OCI-LY7 (cell line): ENCODE measurements around the gene KLHL22.

ENCODE experiments used
- CTCF ChIP-seq: fragments of 200-600 bp; sonication (generic); conservative IDR thresholded peaks from 2 replicates; pipeline ENCODE4 v1.5.1; 2014; ENCODE audit warnings: mild to moderate bottlenecking, antibody characterized with exemption, low read length, moderate library complexity, mixed read lengths
- EZH2phosphoT487 ChIP-seq: fragments of 200-600 bp; sonication (generic); IDR thresholded peaks from 2 replicates; pipeline ENCODE4 v1.6.1; 2018; ENCODE audit warnings: low read depth, borderline replicate concordance, mild to moderate bottlenecking, mixed run types, antibody characterized with exemption, low read length, moderate library complexity, mixed read lengths

- TF ChIP-seq CTCF (no peak), EZH2phosphoT487 (no peak)
Observed at GRCh38 chr22:20456722-20457076, 38.9 kb downstream of the KLHL22 start.
